HG03575 (cell line): Measurements from ENCODE around the gene SLC20A1.

Experiments
- ATAC-seq: cut with Tn5 transposase; IDR thresholded peaks from one replicate; pipeline ENCODE4 v1.9.1; 2021; ENCODE audit not compliant: unreplicated experiment, insufficient number of reproducible peaks, low FRiP score; ENCODE audit errors: extremely low read depth

SLC20A1 gene

DNA sequence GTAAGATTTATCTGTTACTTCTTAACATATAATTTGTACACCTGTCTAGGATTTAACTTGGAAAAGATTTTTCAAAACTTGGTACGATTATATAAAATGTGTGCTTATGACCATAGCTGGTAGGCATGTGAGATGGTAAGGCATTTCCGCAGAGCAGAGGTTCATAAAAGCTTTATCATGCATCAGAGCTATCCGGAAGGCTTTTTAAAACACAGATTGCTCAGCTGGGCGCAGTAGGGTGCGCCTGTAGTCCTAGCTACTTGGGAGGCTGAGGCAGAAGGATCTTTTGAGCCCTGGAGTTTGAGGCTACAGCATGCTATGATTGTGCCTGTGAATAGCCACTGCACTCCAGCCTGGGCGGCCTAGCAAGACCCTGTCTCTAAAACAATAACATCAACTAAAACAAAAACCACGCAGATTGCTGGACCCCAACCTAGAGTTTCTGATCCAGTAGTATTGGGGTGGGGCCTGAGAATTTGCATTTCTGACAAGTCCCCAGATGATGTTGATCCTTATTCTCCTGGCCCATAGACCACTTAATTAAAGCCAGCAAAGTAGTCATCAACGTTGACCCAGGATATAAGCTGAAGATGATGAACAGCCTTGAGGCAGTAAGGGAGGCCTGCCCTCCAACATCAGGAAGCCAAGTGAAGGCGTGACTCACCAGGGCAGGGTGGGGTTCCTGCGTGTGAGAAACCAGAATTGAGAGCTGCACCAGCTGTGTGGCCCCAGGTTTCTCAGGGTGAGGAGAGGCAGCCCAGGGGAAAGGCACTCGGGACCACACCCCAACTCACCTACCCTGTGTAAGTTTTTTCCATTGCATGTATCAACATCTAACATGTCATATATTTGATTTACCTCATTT, 21.6 kb upstream of the SLC20A1 start:
- ATAC-seq, result no peak

DNA sequence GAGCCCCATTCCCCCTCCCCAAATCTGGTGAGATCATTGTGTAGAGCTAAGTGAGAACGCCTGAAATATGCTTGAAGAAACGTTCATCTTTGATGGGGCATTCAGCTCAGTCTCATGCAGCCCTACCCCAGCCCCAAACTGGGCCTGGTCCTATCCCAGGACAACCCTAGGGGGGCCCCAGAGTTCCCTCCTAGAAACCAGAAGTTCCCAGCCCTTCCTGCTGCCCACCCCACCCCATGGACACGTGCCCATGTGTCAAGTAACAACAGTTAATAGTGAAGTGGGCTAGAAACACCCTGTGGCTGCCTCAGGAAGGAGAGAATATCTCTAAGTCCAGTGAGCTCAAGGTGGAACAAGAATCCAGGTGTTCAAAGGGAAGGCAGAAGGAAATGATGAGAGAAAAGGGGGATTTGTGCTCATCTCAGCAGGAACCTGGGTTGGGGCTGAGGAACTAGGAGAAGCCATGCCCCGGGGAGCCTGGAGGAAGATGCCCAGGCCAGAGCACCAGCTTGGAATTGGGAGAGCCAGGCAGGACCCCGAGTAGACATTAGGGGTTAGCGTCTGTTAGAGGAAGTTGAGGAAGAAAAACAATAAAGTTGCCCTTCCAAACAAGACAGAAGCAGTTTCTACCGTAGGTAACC, 20.1 kb upstream of the SLC20A1 start:
- no peak for ATAC-seq

DNA sequence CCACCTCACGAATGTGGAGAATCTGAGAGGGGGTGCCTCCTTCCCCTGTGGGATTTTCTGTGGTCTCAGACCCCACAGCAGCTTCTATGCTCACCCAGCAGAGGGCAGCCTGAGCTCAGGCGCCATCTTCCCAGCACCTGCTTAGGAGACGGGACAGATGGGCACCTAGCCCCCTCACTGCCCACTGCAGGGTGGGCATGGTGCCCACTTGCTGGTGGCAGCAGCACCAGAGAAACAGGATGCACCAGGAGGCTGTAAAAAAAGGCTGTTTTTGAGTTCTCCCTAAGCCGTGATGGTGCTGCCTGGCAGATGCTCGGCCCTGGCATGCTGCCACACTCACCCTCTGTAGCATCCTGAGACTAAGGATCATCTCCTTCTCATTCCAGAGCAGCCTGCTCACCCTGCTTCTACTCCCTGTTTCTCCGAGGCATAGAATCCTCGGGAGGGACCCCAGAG, 19.1 kb upstream of the SLC20A1 start:
- no peak for ATAC-seq

DNA sequence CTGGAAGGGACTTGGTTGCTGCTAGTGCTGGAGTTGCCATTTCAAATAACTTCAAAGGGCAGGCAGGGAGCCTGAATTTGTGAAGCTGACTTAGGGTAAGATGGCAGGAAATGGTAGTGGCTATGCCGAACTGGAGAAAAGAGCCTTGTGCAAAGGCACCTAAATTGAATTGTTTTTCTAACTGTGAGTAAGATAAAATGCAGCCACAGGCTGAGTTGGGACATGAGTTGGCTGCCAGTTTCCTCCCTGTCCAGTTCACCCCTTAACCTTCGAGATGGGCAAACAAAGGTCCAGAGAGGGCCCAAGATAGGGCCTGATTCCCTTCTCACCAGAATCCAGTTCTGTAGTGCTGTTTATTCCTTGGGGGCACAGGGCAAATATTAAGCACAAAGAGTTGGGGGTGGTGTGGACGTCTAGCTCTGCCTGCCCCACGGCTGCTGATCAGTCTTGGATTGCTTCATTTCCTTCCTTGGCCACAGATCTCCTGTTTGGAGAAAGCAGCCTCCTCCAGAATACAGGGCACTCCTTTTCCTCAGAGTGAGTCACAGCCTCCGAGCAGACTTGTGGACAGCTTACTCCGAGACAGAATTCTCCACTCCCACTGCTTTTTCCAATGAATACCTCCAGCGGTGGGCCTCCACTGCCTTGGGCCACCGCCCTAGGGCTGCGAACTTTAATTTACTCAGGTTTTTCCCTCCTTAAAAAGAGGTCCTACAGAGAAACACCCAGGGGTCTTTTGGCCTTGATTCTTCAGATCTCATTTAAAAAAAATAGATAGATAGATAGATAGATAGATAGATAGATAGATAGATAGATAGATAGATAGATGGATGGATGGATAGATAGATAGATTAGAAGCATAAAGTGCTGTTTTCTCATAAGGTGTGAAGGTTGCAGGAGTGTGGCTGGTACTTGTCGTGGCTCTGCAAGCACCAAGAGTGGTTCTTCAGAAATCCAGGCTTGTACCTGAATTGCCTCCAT, 18.4 kb upstream of the SLC20A1 start:
- no peak for ATAC-seq

DNA sequence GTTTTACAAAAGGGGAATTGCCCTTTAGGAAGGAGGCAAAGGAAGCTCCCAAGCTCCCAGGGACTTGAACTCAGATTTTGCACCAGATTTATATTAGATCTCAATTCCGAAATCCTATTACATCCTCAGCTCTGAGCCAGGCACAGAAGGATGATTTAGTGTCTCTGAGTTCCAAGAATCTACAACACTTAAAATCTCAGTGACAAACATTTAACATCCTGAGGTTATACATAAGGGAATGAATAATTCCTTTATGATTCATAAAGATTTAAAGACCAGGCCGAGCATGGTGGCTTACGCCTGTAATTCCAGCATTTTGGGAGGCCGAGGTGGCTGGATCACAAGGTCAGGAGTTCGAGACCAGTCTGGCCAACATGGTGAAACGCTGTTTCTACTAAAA, 16.5 kb upstream of the SLC20A1 start:
- no peak for ATAC-seq

DNA sequence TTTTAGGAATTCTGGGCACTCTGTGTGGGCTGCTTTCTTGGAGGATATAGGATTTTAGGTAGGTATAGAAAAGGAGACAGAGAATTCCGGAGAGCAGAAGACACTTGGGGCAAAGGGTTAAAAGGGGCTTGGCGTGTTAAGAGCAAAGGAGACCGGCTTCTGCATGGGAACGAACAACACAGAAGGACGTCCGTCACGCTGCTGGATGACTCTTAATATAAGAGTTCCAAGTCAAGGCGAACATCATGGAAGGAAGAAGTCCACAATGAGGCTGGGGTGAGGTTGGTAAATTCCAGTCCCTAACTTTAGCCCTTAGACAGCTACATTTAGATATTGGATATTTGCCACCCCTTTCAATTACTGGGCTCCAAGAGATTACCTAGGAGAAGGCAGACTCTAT, 15.9 kb upstream of the SLC20A1 start:
- ATAC-seq, result no peak

DNA sequence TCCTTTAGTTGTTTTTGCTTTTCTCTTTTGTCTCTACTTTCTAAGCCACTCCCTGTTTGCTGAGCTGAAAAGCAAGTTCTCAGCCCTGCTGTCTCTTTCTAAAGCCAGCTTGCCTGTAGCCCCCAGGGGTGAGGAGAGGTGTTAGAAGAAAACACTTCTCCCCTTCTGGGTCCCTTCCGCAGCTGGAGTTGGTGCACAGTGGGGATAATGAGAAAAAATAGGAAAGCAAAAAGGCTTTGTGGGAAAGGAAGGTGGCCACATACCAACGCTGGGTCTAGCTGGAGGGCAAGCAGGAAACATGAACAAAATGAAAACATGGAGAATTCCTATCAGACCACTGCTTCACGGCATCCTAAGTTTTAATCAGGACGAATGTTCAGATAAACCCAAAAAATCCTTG, 15.5 kb upstream of the SLC20A1 start:
- no peak for ATAC-seq

DNA sequence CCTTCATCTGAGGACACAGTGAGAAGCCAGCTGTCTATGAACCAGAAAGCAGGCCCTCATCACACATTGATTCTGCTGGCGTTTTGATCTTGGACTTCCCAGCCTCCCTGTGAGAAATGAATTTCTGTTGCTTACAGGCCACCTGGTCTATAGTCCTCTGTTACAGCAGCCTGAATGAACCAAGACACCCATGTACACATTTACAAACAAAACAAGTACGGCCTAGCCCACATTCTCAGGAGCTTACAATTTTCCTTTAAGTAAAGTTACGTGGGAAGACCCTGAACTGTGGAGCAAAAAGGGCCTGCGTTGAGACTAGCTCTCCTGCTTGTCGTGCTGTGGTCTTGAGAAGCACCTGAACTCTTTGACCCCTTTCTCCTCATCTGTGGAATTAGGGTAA, 12.0 kb upstream of the SLC20A1 start:
- no peak for ATAC-seq

DNA sequence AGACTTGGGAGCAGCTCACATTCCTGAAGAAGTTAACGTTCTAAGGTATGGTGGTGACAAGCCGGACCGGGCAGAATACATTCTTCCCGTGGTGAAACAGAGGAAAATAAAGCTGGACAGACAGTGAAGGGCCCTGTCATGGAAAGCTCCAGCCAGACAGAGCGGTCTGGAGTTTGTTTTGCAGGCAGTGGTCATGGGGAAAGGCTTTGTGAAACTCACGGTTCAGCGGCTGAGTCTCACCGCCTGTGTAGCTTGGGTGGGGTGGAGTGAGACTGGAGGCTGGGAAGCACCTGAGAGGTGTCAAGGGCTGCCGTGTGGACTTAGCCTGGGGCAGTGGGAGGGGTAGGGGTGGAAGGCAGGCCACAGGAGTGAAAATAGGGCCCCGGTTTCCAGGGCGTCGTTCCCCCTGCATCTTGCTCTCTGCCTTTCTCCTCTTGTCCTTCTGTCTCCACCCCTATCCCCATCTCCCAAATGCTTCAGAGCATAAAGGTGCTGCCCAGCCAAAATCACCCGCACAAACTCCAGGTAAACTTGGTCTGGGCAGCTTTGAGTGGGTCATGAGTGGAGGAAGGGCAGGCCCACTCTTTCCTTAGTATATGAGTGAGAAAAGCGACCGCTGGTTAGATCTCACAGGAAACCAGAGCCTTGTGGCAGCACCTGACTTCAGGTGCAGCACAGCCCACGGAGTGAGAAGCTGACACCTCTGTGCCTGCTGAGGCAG, 11.4 kb upstream of the SLC20A1 start:
- no peak for ATAC-seq

DNA sequence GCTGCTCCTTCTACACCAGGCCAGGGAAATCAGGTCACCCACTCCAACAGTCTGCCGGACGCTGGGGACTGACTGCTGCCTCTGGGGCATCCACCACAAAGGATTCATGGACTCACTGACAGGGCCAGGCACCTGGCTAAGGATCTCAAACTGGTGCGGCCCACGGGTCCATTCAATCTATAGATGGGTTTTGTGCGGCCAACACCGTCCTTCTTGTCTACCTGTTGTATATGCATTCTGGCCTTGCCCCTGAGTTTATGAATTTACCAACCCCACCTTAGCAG, 10.9 kb upstream of the SLC20A1 start:
- ATAC-seq, result no peak

DNA sequence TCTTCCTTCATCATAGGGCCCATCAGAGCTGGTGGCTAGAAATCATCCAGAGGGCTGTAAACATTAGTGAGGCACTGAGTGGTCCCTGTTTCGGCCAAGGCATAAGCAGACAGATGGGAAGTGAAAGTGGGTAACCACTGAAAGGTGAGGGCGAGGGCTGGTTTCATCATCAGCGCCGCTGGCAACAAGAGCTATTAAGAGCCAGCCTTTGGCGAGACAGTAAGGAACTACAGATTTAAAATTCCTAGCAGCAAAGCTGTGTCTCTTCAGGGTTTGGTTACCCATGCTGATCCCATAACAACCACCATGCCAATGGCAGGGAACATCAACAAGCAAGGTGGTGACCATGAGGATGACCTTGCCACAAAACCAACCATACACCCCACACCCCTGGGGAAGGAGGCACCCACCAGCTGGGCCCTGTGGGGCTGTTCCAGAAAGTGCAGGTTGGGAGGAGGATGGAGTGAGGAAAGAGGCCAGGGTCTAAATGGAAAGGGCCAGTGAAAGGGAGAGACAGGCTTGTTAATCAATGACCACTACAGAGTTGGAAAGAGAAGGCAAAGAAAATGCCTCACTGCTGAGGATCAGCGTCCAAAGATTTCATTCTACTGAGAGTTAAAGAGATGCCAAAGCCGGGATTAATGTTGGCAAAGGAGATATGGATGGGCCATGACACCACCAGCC, 9.0 kb upstream of the SLC20A1 start:
- peak; percentile 71 for ATAC-seq

DNA sequence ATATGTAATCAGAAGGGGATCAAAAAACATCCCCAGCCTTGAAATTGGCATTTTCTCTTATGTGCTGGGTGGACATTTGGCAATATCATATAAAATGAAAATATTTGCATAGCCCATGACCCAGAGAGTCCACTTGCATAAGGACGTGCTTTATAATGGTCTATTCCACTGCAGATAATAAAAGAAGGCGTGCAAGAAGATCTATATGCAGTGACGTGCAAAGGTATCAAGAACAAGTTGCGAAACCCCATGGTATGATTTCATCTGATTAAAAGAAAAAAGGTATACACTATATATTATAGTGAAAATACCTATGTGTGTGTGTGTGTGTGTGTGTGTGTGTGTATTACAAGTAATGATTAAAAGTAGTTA, 8.5 kb upstream of the SLC20A1 start:
- ATAC-seq, result no peak

DNA sequence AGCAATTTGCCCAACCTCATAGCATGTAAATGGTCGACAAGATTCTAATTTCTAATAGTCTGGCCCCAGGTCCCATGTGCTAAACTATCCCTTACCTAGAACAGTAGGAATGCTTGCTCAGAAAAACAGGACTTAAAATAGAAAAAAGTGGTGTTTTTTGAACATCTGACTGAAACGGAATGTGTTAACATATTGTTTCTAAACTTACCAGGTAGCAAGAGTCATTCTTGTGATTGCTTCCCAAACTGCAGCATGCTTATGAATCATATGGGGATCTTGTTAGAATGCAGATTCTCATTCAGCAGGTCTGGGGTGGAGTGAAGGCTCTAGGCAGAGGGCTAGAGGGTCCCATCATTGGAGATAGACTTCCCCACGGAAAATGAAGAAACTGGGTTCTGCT, 5.8 kb upstream of the SLC20A1 start:
- ATAC-seq, result no peak

DNA sequence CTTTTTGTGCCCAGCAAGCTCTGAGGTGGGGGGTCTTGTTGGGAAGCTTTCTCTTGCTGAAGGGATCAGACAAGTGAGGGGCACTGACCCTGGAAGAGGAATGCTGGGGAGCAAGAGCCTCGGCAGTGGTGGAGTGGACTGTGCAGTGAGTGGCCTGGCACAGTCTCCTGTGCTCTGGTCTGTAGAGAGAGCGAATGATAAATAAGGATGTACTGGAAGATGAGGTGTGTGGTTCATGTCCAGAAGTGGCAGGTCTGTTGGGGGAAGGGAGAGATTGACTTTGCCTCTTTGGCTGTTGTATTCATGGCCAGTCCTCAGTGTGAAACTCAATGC, 5.3 kb upstream of the SLC20A1 start:
- ATAC-seq, result no peak

DNA sequence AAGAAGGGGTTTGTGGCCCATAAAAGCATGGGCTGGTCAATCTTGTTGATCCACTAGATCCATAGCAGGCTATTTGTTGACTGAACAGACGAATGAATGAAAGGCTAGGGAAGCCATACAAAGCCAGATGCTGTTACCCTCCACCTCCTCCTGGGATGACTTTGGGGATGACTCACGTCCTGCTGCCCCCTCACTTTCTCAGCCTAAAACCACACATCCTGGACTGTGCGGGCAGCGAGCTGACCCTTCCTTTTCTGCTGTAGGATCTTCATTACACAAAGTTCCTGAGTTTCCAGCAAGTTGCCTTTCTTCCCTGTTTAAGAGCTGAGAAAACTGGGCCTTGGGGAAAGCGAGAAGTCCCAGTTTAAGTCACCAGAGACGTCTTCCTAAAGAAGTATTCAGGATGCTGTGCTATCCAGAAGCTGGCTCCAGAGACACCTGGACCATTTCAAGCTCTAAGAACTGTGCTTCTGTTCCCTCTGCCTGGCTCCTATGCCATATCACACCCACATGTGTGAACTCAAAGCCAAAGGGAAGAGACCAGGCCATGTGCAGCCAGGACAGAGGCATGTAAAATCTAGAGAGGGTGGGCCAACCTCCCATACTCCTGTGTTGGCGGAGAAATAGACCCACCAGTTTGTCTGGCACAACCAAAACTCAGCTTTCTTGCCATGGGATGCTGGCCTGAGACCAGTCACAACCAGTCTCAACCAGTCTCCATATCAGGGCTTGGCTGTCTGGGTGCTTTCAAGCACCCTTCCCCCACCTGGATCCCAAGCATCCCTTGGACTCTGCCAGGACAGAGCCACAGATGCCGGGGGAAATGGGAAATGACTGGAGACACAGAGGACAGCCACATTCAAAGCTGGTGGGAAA, 4.7 kb upstream of the SLC20A1 start:
- ATAC-seq, result no peak

DNA sequence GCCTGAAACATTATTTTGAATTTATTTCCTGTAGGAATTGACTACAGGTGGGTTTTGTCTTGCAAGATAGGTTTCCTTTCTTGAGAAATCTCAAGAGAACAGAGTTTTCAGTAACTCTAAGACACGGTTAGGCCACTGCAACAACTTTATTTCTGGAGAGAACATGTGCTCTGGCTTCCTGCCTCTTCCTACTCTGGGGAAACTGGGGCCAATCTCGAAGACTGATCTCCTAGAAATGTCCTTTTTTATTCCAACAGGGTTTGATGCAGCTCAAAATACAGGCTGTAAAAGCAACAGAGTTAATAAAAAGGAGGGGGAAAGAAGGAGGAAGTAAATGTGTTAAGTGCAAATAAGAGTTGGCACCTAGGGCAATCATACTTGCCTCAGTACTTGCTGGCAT, 4.0 kb upstream of the SLC20A1 start:
- ATAC-seq, result no peak

DNA sequence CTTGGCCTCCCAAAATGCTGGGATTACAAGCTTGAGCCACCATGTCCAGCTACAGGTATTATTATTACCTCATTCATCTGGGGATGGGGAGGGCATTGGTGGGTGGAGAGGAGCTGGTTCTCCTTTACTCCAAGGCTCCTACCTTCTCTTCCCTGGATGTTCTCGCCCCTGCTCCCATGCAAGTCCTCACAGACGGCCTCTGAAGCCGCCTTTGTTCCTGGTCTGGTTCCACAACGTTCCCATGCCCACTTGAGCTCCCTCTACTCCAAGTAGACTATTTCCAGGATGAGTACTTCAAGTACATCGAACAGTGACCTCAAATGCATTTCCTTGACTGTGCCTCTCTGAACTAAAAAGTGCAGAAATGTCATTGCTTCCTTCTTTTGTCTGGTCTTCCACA, 3.2 kb upstream of the SLC20A1 start:
- no peak for ATAC-seq

DNA sequence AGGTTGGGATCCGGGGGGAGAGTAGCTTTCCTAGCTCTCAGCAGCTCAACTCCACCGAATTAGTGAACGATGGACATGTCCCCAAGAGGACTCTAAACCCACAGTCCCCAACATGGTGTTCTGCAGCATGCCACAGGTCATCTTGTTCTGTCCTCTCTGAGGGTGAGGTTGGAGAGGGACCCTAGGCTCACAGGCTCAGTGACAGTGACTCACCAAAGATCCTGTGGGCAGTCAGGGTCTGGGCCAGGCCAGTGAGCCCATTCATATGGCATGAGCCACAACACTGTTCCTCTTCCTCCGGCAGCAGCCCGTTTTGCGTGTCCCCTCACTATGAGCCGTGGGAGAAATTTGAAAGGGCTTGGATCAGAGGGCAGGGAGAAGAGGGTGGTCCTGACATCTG, 2.8 kb upstream of the SLC20A1 start:
- no peak for ATAC-seq
